ENCODE measurements around the gene TM4SF5.

- TF ChIP-seq CTCF (IDR thresholded peaks at IDR 0.05; ENCODE audit: insufficient read depth, low read depth, low read length) = no peak
- TF ChIP-seq EZH2 (IDR thresholded peaks at IDR 0.05; ENCODE audit: insufficient read depth, low read length) = no peak
Measured at GRCh38 chr17:4796552-4796920, 24.9 kb downstream of the TM4SF5 start.

Measured in astrocyte (in vitro differentiated cells and primary cell).